A204.1 (cell line): Measurements from ENCODE around the gene CDH12.

Experiments used
- FAIRE-seq: peaks from 2 replicates; lab custom pipeline; 2012; peaks lifted over from hg19 to GRCh38; lab: Jason Lieb, UNC

Gene CDH12

GRCh38 chr5:21701317-21701716 lies 1151.8 kb downstream of the CDH12 start:
- no peak for FAIRE-seq
